Measurements from ENCODE around the gene GABRA5. TPM values are rescaled to one million over a fixed set of nuclear protein-coding genes. Genes with fewer than 3 reads are reported as not detected.

GABRA5 gene
- polyA plus RNA-seq, 1 donor from 2014 or later, result 25.3 TPM

DNA sequence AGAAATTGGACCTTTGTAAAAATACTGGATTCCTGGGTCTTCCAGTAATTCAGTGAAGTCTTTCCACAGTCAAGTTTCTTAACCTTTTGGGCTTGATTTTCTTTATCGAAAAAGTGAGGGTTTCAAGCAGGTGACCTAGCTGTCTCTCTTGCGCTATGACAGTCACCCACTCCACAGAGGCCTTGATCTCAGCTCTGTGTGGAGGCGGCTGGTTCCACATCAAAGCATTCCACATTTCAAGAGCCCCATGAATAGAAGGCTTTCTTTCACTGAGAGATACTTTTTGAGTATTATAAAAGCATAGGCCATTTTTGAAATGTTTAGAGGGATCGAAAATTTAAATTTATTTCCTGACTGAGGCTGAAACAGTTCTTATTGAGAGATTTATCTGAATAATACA, 43.9 kb downstream of the GABRA5 start:
- Histone ChIP-seq H3F3A (ENCODE audit: insufficient read depth, low read length, poor library complexity, severe bottlenecking) (no peaks in the 10 kb centered on the region), H2AFZ (ENCODE audit: low read depth, low read length) (no peak overlapping the region), H3K4me2 (ENCODE audit: low read length) (no peak overlapping the region), H3K9ac (ENCODE audit: low read length) (no peak overlapping the region), H3K36me3 (ENCODE audit: insufficient read depth, low read length) (no peaks in the 10 kb centered on the region), H3K9me3 (ENCODE audit: low read length) (no peaks in the 10 kb centered on the region), H4K20me1 (ENCODE audit: insufficient read depth) (no peaks in the 10 kb centered on the region), H3K27me3 (ENCODE audit: insufficient read depth, low read depth, low read length) (no peaks in the 10 kb centered on the region), H3K9me2 (ENCODE audit: insufficient read depth, low read length) (no peaks in the 10 kb centered on the region), H3K27ac (ENCODE audit: low read length) (no peak overlapping the region), H3K79me2 (replicated peaks; ENCODE audit: insufficient read depth, low read length) (no peaks in the 10 kb centered on the region), H3K4me3 (ENCODE audit: low read length) (no peak overlapping the region)
- TF ChIP-seq RAD21 (conservative IDR thresholded peaks at IDR 0.05), result no peak
- TF ChIP-seq EZH2 (IDR thresholded peaks at IDR 0.05; ENCODE audit: borderline replicate concordance, insufficient read depth, low read length, poor library complexity, severe bottlenecking), result no peak
- TF ChIP-seq, protein P1, sequence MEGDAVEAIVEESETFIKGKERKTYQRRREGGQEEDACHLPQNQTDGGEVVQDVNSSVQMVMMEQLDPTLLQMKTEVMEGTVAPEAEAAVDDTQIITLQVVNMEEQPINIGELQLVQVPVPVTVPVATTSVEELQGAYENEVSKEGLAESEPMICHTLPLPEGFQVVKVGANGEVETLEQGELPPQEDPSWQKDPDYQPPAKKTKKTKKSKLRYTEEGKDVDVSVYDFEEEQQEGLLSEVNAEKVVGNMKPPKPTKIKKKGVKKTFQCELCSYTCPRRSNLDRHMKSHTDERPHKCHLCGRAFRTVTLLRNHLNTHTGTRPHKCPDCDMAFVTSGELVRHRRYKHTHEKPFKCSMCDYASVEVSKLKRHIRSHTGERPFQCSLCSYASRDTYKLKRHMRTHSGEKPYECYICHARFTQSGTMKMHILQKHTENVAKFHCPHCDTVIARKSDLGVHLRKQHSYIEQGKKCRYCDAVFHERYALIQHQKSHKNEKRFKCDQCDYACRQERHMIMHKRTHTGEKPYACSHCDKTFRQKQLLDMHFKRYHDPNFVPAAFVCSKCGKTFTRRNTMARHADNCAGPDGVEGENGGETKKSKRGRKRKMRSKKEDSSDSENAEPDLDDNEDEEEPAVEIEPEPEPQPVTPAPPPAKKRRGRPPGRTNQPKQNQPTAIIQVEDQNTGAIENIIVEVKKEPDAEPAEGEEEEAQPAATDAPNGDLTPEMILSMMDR (IDR thresholded peaks at IDR 0.05; ENCODE audit: poor library complexity, severe bottlenecking), result no peak
- TF ChIP-seq TAF1 (IDR thresholded peaks at IDR 0.05; ENCODE audit: low read depth), result no peak
- TF ChIP-seq SMC3 (conservative IDR thresholded peaks at IDR 0.05; ENCODE audit: poor library complexity), result no peak
- no peak for TF ChIP-seq MXI1 (conservative IDR thresholded peaks at IDR 0.05; ENCODE audit: poor library complexity, severe bottlenecking)
- TF ChIP-seq POLR2AphosphoS5 (IDR thresholded peaks at IDR 0.05), result no peak
- TF ChIP-seq, protein P2, sequence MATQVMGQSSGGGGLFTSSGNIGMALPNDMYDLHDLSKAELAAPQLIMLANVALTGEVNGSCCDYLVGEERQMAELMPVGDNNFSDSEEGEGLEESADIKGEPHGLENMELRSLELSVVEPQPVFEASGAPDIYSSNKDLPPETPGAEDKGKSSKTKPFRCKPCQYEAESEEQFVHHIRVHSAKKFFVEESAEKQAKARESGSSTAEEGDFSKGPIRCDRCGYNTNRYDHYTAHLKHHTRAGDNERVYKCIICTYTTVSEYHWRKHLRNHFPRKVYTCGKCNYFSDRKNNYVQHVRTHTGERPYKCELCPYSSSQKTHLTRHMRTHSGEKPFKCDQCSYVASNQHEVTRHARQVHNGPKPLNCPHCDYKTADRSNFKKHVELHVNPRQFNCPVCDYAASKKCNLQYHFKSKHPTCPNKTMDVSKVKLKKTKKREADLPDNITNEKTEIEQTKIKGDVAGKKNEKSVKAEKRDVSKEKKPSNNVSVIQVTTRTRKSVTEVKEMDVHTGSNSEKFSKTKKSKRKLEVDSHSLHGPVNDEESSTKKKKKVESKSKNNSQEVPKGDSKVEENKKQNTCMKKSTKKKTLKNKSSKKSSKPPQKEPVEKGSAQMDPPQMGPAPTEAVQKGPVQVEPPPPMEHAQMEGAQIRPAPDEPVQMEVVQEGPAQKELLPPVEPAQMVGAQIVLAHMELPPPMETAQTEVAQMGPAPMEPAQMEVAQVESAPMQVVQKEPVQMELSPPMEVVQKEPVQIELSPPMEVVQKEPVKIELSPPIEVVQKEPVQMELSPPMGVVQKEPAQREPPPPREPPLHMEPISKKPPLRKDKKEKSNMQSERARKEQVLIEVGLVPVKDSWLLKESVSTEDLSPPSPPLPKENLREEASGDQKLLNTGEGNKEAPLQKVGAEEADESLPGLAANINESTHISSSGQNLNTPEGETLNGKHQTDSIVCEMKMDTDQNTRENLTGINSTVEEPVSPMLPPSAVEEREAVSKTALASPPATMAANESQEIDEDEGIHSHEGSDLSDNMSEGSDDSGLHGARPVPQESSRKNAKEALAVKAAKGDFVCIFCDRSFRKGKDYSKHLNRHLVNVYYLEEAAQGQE (IDR thresholded peaks at IDR 0.05; ENCODE audit: borderline replicate concordance), result no peak
- no peak for TF ChIP-seq EP300 (conservative IDR thresholded peaks at IDR 0.05; ENCODE audit: poor library complexity, severe bottlenecking)

DNA sequence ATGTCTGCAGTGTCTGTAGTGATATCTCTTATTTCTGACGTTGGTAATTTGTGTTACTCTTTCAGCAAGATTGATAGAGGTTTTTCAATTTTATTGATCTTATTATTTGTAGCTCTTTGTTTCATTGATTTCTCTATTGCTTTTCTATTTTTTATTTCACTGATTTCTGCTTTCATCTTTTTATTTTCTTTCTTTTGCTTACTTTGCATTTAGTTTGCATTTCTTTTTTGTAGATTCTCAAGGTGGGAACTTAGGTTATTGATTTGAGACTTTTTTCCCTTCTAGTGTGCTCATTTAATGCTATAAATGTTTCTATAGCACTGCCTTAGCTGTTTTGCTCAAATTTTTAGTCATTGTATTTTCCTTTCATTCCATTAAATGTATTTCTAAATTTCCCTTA, 54.6 kb downstream of the GABRA5 start:
- H3K27me3 ChIP-seq (ENCODE audit: insufficient read depth, low read depth, low read length), result no peaks in the 10 kb centered on the region
- no peaks in the 10 kb centered on the region for H3K9me2 ChIP-seq (ENCODE audit: insufficient read depth, low read length)
- TF ChIP-seq, protein P1 (IDR thresholded peaks at IDR 0.05; ENCODE audit: poor library complexity, severe bottlenecking), result no peak
- no peak for TF ChIP-seq MXI1 (conservative IDR thresholded peaks at IDR 0.05; ENCODE audit: poor library complexity, severe bottlenecking)
- H2AFZ ChIP-seq (ENCODE audit: low read depth, low read length), result no peak overlapping the region
- H3K9me3 ChIP-seq (ENCODE audit: low read length), result no peaks in the 10 kb centered on the region
- H4K20me1 ChIP-seq (ENCODE audit: insufficient read depth), result no peaks in the 10 kb centered on the region
- no peak overlapping the region for H3K4me2 ChIP-seq (ENCODE audit: low read length)
- no peak overlapping the region for H3K4me3 ChIP-seq (ENCODE audit: low read length)
- no peak overlapping the region for H3K27ac ChIP-seq (ENCODE audit: low read length)
- H3K36me3 ChIP-seq (ENCODE audit: insufficient read depth, low read length), result no peaks in the 10 kb centered on the region
- H3K79me2 ChIP-seq (replicated peaks; ENCODE audit: insufficient read depth, low read length), result no peaks in the 10 kb centered on the region
- H3F3A ChIP-seq (ENCODE audit: insufficient read depth, low read length, poor library complexity, severe bottlenecking), result no peaks in the 10 kb centered on the region
- no peak overlapping the region for H3K9ac ChIP-seq (ENCODE audit: low read length)

All from neural cell (in vitro differentiated cells).